Hematopoietic multipotent progenitor cell treated with erythropoietin and hydrocortisone succinate and interleukin-3 and kit ligand, for 6 days (in vitro differentiated cells): Measurements from ENCODE around the gene DACH1.

ENCODE experiments used
- DNase-seq: peaks from one replicate; pipeline ENCODE4 v3.0.0-alpha.2; 2015

The DACH1 gene

GRCh38 chr13:71464686-71465085, 402.3 kb downstream of the DACH1 start:
- DNase-seq = no peak

- DNase-seq = no peak
These were observed 405.1 kb downstream of the DACH1 start for GRCh38 chr13:71461892-71462291.

DNA sequence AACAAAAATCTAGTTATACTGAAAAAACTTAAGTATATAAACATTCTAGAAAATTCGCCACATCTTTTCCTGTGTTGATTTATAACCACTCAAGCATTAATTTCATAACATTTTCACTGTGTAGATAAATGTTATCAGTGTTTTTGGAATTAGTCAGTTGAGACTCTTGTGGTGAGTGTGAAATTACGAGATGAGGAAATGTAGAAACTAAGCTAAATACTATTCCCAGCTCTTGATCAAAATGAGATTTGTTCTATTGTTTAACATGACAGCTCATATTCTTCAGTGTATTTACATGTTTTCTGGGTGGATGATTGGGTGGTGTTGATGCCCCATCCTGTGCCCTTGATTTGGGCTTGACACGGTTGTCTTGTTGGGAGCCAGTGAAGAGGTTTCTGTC, 406.8 kb downstream of the DACH1 start:
- peak; percentile 32 for DNase-seq

GRCh38 chr13:71459708-71460107, 407.3 kb downstream of the DACH1 start:
- no peak for DNase-seq

GRCh38 chr13:71457645-71458044, 409.4 kb downstream of the DACH1 start:
- DNase-seq = no peak

GRCh38 chr13:71456136-71456535, 410.9 kb downstream of the DACH1 start:
- no peak for DNase-seq

GRCh38 chr13:71454509-71454908, 412.5 kb downstream of the DACH1 start:
- DNase-seq = no peak

- DNase-seq = no peak
These were observed 418.8 kb downstream of the DACH1 start for GRCh38 chr13:71448080-71448630.

GRCh38 chr13:71437704-71438103, 429.3 kb downstream of the DACH1 start:
- DNase-seq = no peak

DNA sequence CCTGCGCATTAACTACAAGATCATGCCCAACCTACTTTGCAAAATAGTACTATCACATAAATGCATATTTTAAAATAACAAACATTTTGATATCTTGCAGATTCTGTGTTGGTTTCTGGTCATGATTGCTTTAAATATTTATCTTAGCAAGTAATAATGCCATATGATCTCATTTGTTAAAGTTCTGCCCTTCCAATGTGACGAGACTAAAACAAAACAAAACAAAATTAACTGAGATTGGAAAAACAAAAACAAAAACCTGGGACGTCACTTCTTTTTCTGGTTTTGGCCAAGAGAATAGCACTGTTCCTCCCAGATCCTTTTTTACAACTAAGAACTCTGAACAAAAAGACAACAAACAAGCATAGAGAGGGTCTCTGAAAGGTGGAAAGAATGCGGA, 436.3 kb downstream of the DACH1 start:
- DNase-seq = no peak

DNA sequence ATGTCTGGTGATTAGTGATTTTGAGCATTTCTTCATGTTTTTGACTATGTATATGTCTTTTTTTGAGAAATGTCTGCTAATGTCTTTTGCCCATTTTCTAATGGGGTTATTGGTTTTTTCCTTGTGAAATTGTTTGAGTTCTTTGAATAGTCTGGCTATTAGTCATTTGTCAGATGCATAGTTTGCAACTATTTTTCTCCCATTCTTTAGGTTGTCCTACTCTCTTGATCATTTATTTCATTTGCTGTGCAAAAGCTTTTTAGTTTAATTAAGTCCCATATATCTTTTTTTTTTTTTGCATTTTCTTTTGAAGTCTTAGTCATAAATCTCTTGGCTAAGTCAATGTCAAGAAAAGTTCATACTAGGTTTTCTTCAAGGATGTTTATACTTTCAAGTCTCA, 449.8 kb downstream of the DACH1 start:
- no peak for DNase-seq

DNA sequence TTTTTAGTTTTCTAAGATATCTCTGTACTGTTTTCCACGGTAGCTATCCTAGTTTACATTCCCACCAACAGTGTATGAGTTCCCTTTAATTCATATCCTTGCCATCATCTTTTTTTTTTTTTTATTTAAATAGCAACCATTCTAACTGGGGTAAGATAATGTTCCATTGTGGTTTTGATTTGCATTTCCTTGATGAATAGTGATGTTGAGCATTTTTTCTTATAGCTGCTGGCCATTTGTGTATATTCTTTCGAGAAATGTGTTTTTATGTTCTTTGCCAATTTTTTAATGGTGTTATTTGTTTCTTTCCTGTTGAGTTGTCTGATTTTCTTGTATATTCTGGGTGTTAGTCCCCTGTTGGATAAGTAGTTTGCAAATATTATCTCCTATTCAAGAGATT, 454.8 kb downstream of the DACH1 start:
- DNase-seq = no peak

- DNase-seq = no peak
These were observed 458.6 kb downstream of the DACH1 start for GRCh38 chr13:71408416-71408815.

GRCh38 chr13:71399631-71400215, 467.3 kb downstream of the DACH1 start:
- no peak for DNase-seq

- no peak for DNase-seq
These were observed 470.9 kb downstream of the DACH1 start for GRCh38 chr13:71396149-71396548.

GRCh38 chr13:71395053-71395452, 472.0 kb downstream of the DACH1 start:
- no peak for DNase-seq

GRCh38 chr13:71394176-71394575, 472.8 kb downstream of the DACH1 start:
- no peak for DNase-seq
